ENCODE results near the gene GPX2.

- TF ChIP-seq, protein P1, sequence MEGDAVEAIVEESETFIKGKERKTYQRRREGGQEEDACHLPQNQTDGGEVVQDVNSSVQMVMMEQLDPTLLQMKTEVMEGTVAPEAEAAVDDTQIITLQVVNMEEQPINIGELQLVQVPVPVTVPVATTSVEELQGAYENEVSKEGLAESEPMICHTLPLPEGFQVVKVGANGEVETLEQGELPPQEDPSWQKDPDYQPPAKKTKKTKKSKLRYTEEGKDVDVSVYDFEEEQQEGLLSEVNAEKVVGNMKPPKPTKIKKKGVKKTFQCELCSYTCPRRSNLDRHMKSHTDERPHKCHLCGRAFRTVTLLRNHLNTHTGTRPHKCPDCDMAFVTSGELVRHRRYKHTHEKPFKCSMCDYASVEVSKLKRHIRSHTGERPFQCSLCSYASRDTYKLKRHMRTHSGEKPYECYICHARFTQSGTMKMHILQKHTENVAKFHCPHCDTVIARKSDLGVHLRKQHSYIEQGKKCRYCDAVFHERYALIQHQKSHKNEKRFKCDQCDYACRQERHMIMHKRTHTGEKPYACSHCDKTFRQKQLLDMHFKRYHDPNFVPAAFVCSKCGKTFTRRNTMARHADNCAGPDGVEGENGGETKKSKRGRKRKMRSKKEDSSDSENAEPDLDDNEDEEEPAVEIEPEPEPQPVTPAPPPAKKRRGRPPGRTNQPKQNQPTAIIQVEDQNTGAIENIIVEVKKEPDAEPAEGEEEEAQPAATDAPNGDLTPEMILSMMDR (conservative IDR thresholded peaks at IDR 0.05; ENCODE audit: low read depth, low read length): no peak
- no peak for TF ChIP-seq EZH2 (IDR thresholded peaks at IDR 0.05; ENCODE audit: low read length, unreplicated experiment)
Observed at GRCh38 chr14:64987438-64987767, 44.9 kb upstream of the GPX2 start.

Measured in PC-3 (cell line).